RWPE1 (cell line): ENCODE data around the gene ZNF592.

Source experiments
- CTCF ChIA-PET: fragments of 350-600 bp; sonication (Branson Sonifier 250); formaldehyde crosslinking; extraction: SDS; loops from one replicate; lab custom pipeline; 2021; lab: Yijun Ruan, JAX
- POLR2A ChIA-PET: fragments of 400-600 bp; formaldehyde crosslinking; extraction: SDS; loops from one replicate; lab custom pipeline; 2020; ENCODE audit warnings: antibody characterized with exemption; ENCODE audit not compliant: low non-redundant PET; lab: Yijun Ruan, JAX
- DNase-seq: peaks from one replicate; pipeline ENCODE4 v3.0.0; 2012; ENCODE audit warnings: low spot score
- H3K27ac ChIP-seq: fragments of 450-650 bp; 2 replicates; pipeline ENCODE4 v1.5.1; 2017
- TF ChIP-seq, protein P1 (sequence below): fragments of 450-650 bp; conservative IDR thresholded peaks from 2 replicates; pipeline ENCODE4 v1.5.1; 2017; ENCODE audit warnings: low read depth, mild to moderate bottlenecking

The ZNF592 gene

DNA sequence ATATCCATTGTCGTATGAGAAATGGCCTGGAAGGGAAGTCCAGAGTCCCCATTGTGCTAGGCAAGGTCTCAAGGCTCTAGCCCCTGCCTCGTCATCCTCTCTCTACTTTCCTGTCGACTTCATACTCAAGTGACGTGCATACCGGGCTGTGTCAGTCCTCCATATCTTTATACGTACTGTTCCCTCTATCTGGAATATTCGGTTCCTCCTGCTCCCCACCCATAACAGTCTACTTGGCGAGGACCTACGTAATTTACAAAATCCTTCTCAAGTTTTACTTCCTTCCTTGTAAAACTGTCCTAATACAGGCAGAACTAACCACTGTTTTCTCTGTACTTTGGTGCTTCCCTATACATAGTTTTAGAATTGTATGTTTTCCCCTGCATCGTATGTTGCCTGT, 66.5 kb downstream of the ZNF592 start:
- POLR2A ChIA-PET, result no interaction called here
- DNase-seq, result no peak

GRCh38 chr15:84816694-84817465, 68.5 kb downstream of the ZNF592 start, which contains the start of gene ALPK3:
ALPK3 (plus strand) TSS chr15:84817356; CDS start chr15:84817453, 97 bp downstream.
- CTCF ChIA-PET, result interaction anchor here (1.0 kb wide), 1 partner anchor 13 kb away, joined by 3 read pairs; no protein-coding TSS in a partner anchor
- TF ChIP-seq, protein P1, sequence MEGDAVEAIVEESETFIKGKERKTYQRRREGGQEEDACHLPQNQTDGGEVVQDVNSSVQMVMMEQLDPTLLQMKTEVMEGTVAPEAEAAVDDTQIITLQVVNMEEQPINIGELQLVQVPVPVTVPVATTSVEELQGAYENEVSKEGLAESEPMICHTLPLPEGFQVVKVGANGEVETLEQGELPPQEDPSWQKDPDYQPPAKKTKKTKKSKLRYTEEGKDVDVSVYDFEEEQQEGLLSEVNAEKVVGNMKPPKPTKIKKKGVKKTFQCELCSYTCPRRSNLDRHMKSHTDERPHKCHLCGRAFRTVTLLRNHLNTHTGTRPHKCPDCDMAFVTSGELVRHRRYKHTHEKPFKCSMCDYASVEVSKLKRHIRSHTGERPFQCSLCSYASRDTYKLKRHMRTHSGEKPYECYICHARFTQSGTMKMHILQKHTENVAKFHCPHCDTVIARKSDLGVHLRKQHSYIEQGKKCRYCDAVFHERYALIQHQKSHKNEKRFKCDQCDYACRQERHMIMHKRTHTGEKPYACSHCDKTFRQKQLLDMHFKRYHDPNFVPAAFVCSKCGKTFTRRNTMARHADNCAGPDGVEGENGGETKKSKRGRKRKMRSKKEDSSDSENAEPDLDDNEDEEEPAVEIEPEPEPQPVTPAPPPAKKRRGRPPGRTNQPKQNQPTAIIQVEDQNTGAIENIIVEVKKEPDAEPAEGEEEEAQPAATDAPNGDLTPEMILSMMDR, result no peak
- POLR2A ChIA-PET, result no interaction called here

More for the DNA sequence above, 66.5 kb downstream of the ZNF592 start:
- H3K27ac ChIP-seq, result no peak overlapping the region
- CTCF ChIA-PET, result interaction anchor here (0.8 kb wide), 1 partner anchor 18 kb away, joined by 4 read pairs; no protein-coding TSS in a partner anchor
- TF ChIP-seq, protein P1, result no peak

GRCh38 chr15:84817466-84818081, 69.2 kb downstream of the ZNF592 start:
- TF ChIP-seq, protein P1, result no peak
- DNase-seq, result no peak
- ChIA-PET CTCF (interaction anchor here (1.0 kb wide), 1 partner anchor 13 kb away, joined by 3 read pairs; no protein-coding TSS in a partner anchor), POLR2A (no interaction called here)
- no peak overlapping the region for H3K27ac ChIP-seq

More at GRCh38 chr15:84816694-84817465, 68.5 kb downstream of the ZNF592 start, which contains the start of gene ALPK3:
- DNase-seq, result no peak
- H3K27ac ChIP-seq, result no peak within 1 kb of the TSS

DNA sequence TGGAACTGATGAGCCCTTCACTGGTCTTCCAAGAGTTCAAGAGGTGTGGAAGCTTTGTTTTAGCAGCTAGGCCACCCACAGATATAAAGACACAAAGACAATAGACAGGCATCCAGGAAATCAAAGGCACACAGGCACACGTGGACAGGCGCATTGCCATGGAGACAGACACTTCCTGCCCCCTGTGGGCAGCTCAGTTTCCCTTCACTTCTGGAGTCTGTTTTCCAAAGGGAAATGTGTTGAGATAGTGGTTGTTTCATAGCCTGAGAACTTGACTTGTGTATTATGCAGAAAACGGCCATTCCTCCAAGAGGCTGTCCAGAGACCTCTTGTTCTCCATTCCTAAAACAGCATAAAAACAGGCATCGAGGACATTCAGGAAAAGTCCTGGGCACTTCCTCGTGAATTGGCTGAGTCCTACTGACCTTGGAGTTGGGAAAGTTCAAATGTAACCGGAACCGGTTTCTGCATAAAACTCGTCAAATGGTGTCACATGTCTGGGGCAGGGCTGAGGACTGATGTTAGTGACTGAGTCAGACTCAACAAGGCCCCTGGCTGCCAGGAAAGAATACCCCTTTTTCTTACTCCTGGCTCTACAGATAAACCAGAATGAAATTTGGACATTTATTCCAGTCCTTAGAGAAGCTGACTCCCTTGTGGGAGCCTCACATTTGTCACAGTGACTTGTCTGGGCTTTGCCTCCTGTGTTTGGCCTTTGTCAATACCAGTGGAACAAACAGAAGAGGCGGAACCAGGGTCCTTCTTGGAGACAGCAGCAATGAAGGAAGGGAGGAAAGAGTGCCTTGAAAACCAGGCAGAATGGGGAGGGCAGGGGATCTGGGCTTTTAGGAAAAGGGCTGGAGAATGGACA, 70.1 kb downstream of the ZNF592 start:
- H3K27ac ChIP-seq, result no peak overlapping the region
- DNase-seq, result no peak
- ChIA-PET CTCF (interaction anchor here (0.6 to 1.1 kb wide), 3 partner anchors 12 to 225 kb away, joined by 3 to 5 read pairs (median 4); no protein-coding TSS in a partner anchor), POLR2A (no interaction called here)
- TF ChIP-seq, protein P1, result no peak

- CTCF ChIA-PET, result interaction anchor here (0.6 to 1.1 kb wide), 3 partner anchors 13 to 226 kb away, joined by 3 to 5 read pairs (median 4); no protein-coding TSS in a partner anchor
- no peak for DNase-seq
These were observed 70.9 kb downstream of the ZNF592 start for GRCh38 chr15:84819291-84819768.

More at GRCh38 chr15:84819291-84819768, 70.9 kb downstream of the ZNF592 start:
- TF ChIP-seq, protein P1, result no peak
- POLR2A ChIA-PET, result no interaction called here
- H3K27ac ChIP-seq, result no peak overlapping the region
